Liver (tissue), 9 donors: Measurements from ENCODE around the gene RTN4IP1. TPM values are rescaled to one million over a fixed set of nuclear protein-coding genes. Genes with fewer than 3 reads are reported as not detected.
"Not testable (repeated sequence)": the region's sequence is repeated elsewhere in the genome, so short reads cannot be mapped to it uniquely, and the experiment has no call there.

Experiments
- DNase-seq: peaks from one replicate; pipeline ENCODE4 v3.0.0-alpha.2; 2017; ENCODE audit warnings: low spot score
- H3K27ac ChIP-seq, 2 donors: one replicate each; pipeline ENCODE4 v1.7.0; 2013; ENCODE audit warnings: inconsistent platforms in 2 of 2, low read length in 2 of 2, control low read depth in 1 of 2, low read depth in 1 of 2, mild to moderate bottlenecking in 1 of 2
- H3K27me3 ChIP-seq, 4 donors: one replicate each; pipeline versions ENCODE4 v1.6.1 to v1.7.0; 2013; ENCODE audit warnings: low read length in 3 of 4, inconsistent platforms in 1 of 4, mild to moderate bottlenecking in 1 of 4, moderate library complexity in 1 of 4; ENCODE audit not compliant: control insufficient read depth in 4 of 4, insufficient read depth in 4 of 4
- H3K36me3 ChIP-seq, 4 donors: one replicate each; pipeline versions ENCODE4 v1.6.1 to v1.7.0; 2013; ENCODE audit warnings: low read length in 3 of 4, mild to moderate bottlenecking in 3 of 4, low read depth in 1 of 4, moderate library complexity in 1 of 4; ENCODE audit not compliant: control insufficient read depth in 4 of 4, insufficient read depth in 3 of 4
- H3K4me1 ChIP-seq, 4 donors: one replicate each; pipeline versions ENCODE4 v1.6.1 to v1.7.0; 2013; ENCODE audit warnings: low read length in 3 of 4, mild to moderate bottlenecking in 3 of 4, moderate library complexity in 1 of 4; ENCODE audit not compliant: control insufficient read depth in 4 of 4, insufficient read depth in 4 of 4
- H3K4me3 ChIP-seq, 3 donors: one replicate each; pipeline versions ENCODE4 v1.6.1 to v1.7.0; 2013; ENCODE audit warnings: low read length in 3 of 3, control low read depth in 1 of 3, low read depth in 1 of 3, mild to moderate bottlenecking in 1 of 3
- H3K9ac ChIP-seq, 2 donors: one replicate each; pipeline ENCODE4 v1.7.0; 2013; ENCODE audit warnings: low read length in 2 of 2, mild to moderate bottlenecking in 2 of 2, moderate library complexity in 2 of 2, control low read depth in 1 of 2, low read depth in 1 of 2
- H3K9me3 ChIP-seq, 4 donors: one replicate each; pipeline versions ENCODE4 v1.6.1 to v1.7.0; 2013; ENCODE audit warnings: low read length in 3 of 4; ENCODE audit not compliant: control insufficient read depth in 4 of 4
- CTCF ChIP-seq: fragments of 150-350 bp; IDR thresholded peaks from 2 replicates; pipeline ENCODE4 v1.5.1; 2017; ENCODE audit warnings: improper control_type of control experiment, low read depth, low read length; ENCODE audit not compliant: missing input control
- EGR1 ChIP-seq, 2 donors: IDR thresholded peaks; 2 replicates each; pipeline ENCODE4 v1.6.1; 2016 to 2018; ENCODE audit warnings: antibody characterized with exemption in 2 of 2, low read depth in 2 of 2
- FOXA2 ChIP-seq: IDR thresholded peaks from 2 replicates; pipeline ENCODE4 v1.6.1; 2016; ENCODE audit warnings: antibody characterized with exemption
- HNF4A ChIP-seq, 2 donors: conservative IDR thresholded peaks; 2 replicates each; pipeline ENCODE4 v1.6.1; 2016; ENCODE audit warnings: antibody characterized with exemption in 2 of 2, mild to moderate bottlenecking in 2 of 2
- JUND ChIP-seq, 2 donors: IDR thresholded peaks; 2 replicates each; pipeline ENCODE4 v1.6.1; 2016; ENCODE audit warnings: antibody characterized with exemption in 2 of 2
- NR2F2 ChIP-seq: IDR thresholded peaks from 2 replicates; pipeline ENCODE4 v1.6.1; 2016; ENCODE audit warnings: antibody characterized with exemption
- RAD21 ChIP-seq, 2 donors: IDR thresholded peaks; 2 replicates each; pipeline ENCODE4 v1.6.1; 2016; ENCODE audit warnings: antibody characterized with exemption in 2 of 2, mild to moderate bottlenecking in 2 of 2
- REST ChIP-seq: IDR thresholded peaks from 2 replicates; pipeline ENCODE4 v1.6.1; 2016; ENCODE audit warnings: antibody characterized with exemption, mild to moderate bottlenecking
- RXRA ChIP-seq, 2 donors: IDR thresholded peaks; 2 replicates each; pipeline ENCODE4 v1.6.1; 2017 to 2018; ENCODE audit warnings: antibody characterized with exemption in 2 of 2, mild to moderate bottlenecking in 1 of 2
- TAF1 ChIP-seq: conservative IDR thresholded peaks from 2 replicates; pipeline ENCODE4 v1.6.1; 2016; ENCODE audit warnings: antibody characterized with exemption, mild to moderate bottlenecking
- YY1 ChIP-seq: IDR thresholded peaks from 2 replicates; pipeline ENCODE4 v1.6.1; 2016; ENCODE audit warnings: antibody characterized with exemption, mild to moderate bottlenecking
- WGBS: extraction: QIAGEN DNeasy Blood & Tissue Kit; methylation state at CpG from one replicate; pipeline ENCODE4 v1.1.7; 2013; 5-methylcytosine and 5-hydroxymethylcytosine counted together
- polyA plus RNA-seq, 2 donors: library from polyadenylated mRNA; stranded (reverse) in 1 of 2; unstranded in 1 of 2; fragments of 200-250 nt in 1 of 2; fragments of >200 nt in 1 of 2; fragmentation: Nextera tagmentation in 1 of 2; extraction: Ambion mirVana in 1 of 2; gene quantifications; one replicate each; pipeline versions ENCODE4 v1.2.1 to v1.2.3, GENCODE V29; 2013 to 2015
- total RNA-seq, 2 donors: library from RNA; depleted of rRNA; stranded (reverse); fragments of >200 nt; gene quantifications; one replicate each; pipeline ENCODE4 v1.2.3, GENCODE V29; 2014
- donor health status: healthy.
- donor health status: healthy.
- donor health status: healthy.
- donor health status: healthy.
- donor health status: healthy.

The RTN4IP1 gene
- total and polyA plus RNA-seq, 4 donors, result 3.7 to 6.9 (median 4.6) TPM

GRCh38 chr6:106630366-106630765, 1.1 kb upstream of the RTN4IP1 start (continued):
- TF ChIP-seq TAF1, result no peak

GRCh38 chr6:106629859-106630163, 513 bp upstream of the RTN4IP1 start:
- DNase-seq, result no peak
- no peaks in the 10 kb centered on the region for H3K27me3 ChIP-seq
- TF ChIP-seq YY1 (no peak), RXRA (IDR thresholded peaks at IDR 0.05) (no peak), REST (no peak), CTCF (no peak), JUND (IDR thresholded peaks at IDR 0.05) (no peak), NR2F2 (no peak), TAF1 (no peak), EGR1 (IDR thresholded peaks at IDR 0.05; ENCODE audit: low read depth in 2 of 2) (no peak), HNF4A (conservative IDR thresholded peaks at IDR 0.05) (no peak), RAD21 (IDR thresholded peaks at IDR 0.05) (no peak)
- peaks cover 4 to 13% (median 11%) of the 10 kb centered on the region in 4 donors for H3K4me1 ChIP-seq
- no peaks in the 10 kb centered on the region for H3K9me3 ChIP-seq
- no peaks in the 10 kb centered on the region for H3K36me3 ChIP-seq
- H3K27ac ChIP-seq, result peak overlapping the region; percentile 69 to 78
- 1% methylated on average over 14 of the region's 14 CpGs for WGBS
- peak overlapping the region; percentile 89 to 91 for H3K9ac ChIP-seq
- peak overlapping the region; percentile 62 to 96 (median 71) for H3K4me3 ChIP-seq

- H3K27ac ChIP-seq, result peak overlapping the region; percentile 69 to 78
- H3K4me1 ChIP-seq, result peaks cover 4 to 13% (median 11%) of the 10 kb centered on the region in 4 donors
- H3K36me3 ChIP-seq, result no peaks in the 10 kb centered on the region
- no peaks in the 10 kb centered on the region for H3K9me3 ChIP-seq
- TF ChIP-seq FOXA2 (peak; percentile 66), REST (no peak)
- peak overlapping the region; percentile 62 to 96 (median 71) for H3K4me3 ChIP-seq
- DNase-seq, result no peak
- H3K27me3 ChIP-seq, result no peaks in the 10 kb centered on the region
- peak overlapping the region; percentile 40 to 79 for H3K9ac ChIP-seq
- WGBS, result 25% methylated on average over 7 of the region's 7 CpGs
Measured at GRCh38 chr6:106628658-106629102, 618 bp downstream of the RTN4IP1 start.

- peaks cover 4 to 13% (median 11%) of the 10 kb centered on the region in 4 donors for H3K4me1 ChIP-seq
- not testable (repeated sequence) for H3K27ac ChIP-seq, H3K36me3 ChIP-seq, DNase-seq, H3K9me3 ChIP-seq, H3K9ac ChIP-seq, H3K27me3 ChIP-seq, H3K4me3 ChIP-seq
- 95% methylated on average over 16 of the region's 16 CpGs for WGBS
Measured at GRCh38 chr6:106627760-106628159, 1.5 kb downstream of the RTN4IP1 start.
